Measurements from ENCODE around the gene DIAPH3.

DNA sequence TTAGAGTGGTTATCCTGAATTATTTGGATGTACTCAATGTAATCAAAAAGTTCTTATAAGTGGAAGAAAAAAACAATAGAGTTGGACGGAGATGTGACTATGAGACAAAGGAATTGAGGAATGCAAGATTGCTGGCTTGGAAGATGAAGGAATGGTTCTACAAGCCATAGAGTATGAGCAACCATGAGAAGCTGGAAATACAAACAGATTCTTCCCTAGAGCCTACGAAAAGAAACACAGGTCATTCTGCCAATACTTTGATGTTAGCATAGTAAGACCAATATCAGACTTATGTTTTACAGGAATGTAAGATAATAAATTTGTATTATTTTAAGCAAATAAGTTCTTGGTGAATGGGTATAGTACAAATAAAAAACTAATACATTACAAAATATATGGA, 249.2 kb downstream of the DIAPH3 start:
- TF ChIP-seq, protein P1, sequence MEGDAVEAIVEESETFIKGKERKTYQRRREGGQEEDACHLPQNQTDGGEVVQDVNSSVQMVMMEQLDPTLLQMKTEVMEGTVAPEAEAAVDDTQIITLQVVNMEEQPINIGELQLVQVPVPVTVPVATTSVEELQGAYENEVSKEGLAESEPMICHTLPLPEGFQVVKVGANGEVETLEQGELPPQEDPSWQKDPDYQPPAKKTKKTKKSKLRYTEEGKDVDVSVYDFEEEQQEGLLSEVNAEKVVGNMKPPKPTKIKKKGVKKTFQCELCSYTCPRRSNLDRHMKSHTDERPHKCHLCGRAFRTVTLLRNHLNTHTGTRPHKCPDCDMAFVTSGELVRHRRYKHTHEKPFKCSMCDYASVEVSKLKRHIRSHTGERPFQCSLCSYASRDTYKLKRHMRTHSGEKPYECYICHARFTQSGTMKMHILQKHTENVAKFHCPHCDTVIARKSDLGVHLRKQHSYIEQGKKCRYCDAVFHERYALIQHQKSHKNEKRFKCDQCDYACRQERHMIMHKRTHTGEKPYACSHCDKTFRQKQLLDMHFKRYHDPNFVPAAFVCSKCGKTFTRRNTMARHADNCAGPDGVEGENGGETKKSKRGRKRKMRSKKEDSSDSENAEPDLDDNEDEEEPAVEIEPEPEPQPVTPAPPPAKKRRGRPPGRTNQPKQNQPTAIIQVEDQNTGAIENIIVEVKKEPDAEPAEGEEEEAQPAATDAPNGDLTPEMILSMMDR (IDR thresholded peaks at IDR 0.05): no peak
- no peak for TF ChIP-seq POLR2A (IDR thresholded peaks at IDR 0.05)
